Sigmoid colon (tissue), 4 donors: ENCODE measurements around the gene USP17L30.
"Not testable (repeated sequence)": the region's sequence is repeated elsewhere in the genome, so short reads cannot be mapped to it uniquely, and the experiment has no call there.

ENCODE experiments used
- CTCF ChIP-seq, 4 experiments: fragments of 450-650 bp in 3 of 4; fragments of 200-600 bp in 1 of 4; IDR thresholded peaks; one replicate each; pipeline ENCODE4 v1.5.1; 2016 to 2019; ENCODE audit warnings: antibody characterized with exemption in 4 of 4, mild to moderate bottlenecking in 3 of 4, moderate library complexity in 2 of 4
- EP300 ChIP-seq, 4 donors: sonication (generic); formaldehyde crosslinking; IDR thresholded peaks; one replicate each; pipeline ENCODE4 v1.6.1; 2017; ENCODE audit warnings: antibody characterized with exemption in 4 of 4
- POLR2A ChIP-seq, 2 donors: fragments of 450-650 bp; IDR thresholded peaks; one replicate each; pipeline ENCODE4 v1.6.1; 2016; ENCODE audit warnings: antibody characterized with exemption in 2 of 2, mild to moderate bottlenecking in 2 of 2, moderate library complexity in 2 of 2

GRCh38 chr4:9350866-9351265 is 12.1 kb upstream of the USP17L30 start:
- TF ChIP-seq CTCF, EP300, POLR2A (IDR thresholded peaks at IDR 0.05): not testable (repeated sequence)
